GM12873 (cell line): Measurements from ENCODE around the gene MYL10.

Experiments
- TF ChIP-seq, protein P1 (sequence below): IDR thresholded peaks from 2 replicates; pipeline ENCODE4 v1.5.1; 2012; ENCODE audit warnings: low read depth, mild to moderate bottlenecking, moderate library complexity, low read length, control low read depth; ENCODE audit not compliant: insufficient read depth; ENCODE audit errors: missing control alignments

The MYL10 gene

GRCh38 chr7:101594790-101595189 lies 34.3 kb downstream of the MYL10 start:
- TF ChIP-seq, protein P1, sequence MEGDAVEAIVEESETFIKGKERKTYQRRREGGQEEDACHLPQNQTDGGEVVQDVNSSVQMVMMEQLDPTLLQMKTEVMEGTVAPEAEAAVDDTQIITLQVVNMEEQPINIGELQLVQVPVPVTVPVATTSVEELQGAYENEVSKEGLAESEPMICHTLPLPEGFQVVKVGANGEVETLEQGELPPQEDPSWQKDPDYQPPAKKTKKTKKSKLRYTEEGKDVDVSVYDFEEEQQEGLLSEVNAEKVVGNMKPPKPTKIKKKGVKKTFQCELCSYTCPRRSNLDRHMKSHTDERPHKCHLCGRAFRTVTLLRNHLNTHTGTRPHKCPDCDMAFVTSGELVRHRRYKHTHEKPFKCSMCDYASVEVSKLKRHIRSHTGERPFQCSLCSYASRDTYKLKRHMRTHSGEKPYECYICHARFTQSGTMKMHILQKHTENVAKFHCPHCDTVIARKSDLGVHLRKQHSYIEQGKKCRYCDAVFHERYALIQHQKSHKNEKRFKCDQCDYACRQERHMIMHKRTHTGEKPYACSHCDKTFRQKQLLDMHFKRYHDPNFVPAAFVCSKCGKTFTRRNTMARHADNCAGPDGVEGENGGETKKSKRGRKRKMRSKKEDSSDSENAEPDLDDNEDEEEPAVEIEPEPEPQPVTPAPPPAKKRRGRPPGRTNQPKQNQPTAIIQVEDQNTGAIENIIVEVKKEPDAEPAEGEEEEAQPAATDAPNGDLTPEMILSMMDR, result no peak

DNA sequence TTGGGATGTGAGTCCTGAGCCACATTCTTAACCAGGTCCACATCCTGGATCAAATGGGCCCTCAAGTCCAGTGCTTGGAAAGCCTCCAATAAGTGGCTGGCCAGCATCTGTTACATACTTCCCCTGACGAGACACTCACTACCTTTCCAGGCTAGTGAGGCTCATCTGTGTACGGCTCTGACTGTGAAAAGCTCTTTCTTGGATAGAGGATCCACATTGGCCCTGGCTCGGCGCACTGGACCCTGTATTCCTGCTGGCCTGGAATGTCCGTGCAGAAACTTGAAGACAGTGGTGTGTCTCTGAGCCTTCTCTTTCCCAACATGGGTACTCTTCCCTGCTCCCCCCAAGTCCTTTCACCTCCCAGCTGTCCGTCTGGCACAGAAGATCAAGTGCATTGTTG lies 35.5 kb downstream of the MYL10 start:
- TF ChIP-seq, protein P1, result no peak

DNA sequence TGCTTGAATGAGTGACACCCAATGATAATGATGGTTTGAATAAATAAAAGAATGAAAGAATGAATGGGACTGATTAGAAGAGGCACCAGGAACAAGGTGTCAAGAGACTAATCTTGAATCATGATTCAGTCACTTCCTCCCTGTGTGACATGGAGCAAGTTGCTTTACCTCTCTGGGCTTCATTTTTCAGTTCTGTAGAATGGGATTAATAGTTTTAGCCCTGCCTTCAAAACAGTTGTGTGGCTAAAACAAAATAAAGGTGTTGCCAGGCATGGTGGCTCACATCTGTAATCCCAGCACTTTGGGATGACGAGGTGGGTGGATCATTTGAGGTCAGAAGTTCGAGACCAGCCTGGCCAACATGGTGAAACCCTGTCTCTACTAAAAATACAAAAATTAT lies 37.6 kb downstream of the MYL10 start:
- TF ChIP-seq, protein P1, result no peak

- TF ChIP-seq, protein P1, result no peak
These were observed 38.2 kb downstream of the MYL10 start for GRCh38 chr7:101590663-101591435.

GRCh38 chr7:101589976-101590662 lies 39.0 kb downstream of the MYL10 start:
- TF ChIP-seq, protein P1, result no peak

- TF ChIP-seq, protein P1, result no peak
These were observed 40.0 kb downstream of the MYL10 start for GRCh38 chr7:101589052-101589451.

DNA sequence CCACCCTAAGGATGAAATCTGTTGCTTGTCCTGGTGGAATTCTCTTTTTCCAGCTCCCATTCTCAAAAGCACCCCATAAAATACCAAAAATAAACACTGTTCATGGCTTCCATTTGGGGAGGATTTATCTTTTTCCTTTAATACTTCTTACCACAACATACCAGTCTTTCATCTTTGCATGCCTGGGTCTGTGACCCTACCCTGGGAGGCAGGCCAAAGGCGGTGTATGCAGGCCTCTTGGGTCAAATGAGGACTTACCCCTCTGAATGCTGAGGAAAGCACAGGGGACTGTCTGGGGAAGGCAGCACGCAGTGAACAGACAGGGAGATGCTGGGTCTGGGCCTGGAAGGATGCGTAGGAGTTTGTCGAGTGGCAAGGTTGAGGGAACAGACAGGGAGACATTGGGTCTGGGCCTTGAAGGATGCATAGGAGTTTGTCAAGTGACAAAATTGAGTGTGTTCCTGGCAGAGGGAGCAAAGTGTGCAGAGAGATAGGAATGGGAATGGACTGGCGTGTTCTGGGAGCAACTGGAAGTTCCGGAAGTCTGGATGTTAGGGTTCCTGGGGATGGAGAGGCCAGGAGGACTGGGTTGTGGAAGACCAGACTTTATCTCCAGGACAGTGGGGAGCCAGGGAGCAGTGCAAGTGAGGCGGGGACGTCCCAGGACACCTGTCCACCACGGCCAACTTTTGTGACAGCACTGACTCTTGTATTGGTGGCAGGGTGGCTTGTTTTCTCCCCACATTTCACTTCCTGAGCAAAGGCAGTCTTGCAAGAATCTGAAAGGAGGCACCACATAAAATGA lies 40.8 kb downstream of the MYL10 start:
- TF ChIP-seq, protein P1, result no peak
